Bronchial epithelial cell (primary cell): ENCODE measurements around the gene PADI1. TPM values are rescaled to one million over a fixed set of nuclear protein-coding genes. Genes with fewer than 3 reads are reported as not detected.

Experiments
- DNase-seq: peaks from one replicate; pipeline ENCODE4 v3.0.0-alpha.2; 2010; ENCODE audit warnings: low read depth
- FAIRE-seq: peaks from 2 replicates; lab custom pipeline; 2011; peaks lifted over from hg19 to GRCh38; lab: Jason Lieb, UNC
- H3K27me3 ChIP-seq: 2 replicates; pipeline ENCODE4 v1.5.1; 2011; ENCODE audit warnings: low read length; ENCODE audit not compliant: control insufficient read depth, insufficient read depth
- H3K36me3 ChIP-seq: 2 replicates; pipeline ENCODE4 v1.5.1; 2011; ENCODE audit warnings: low read length; ENCODE audit not compliant: control insufficient read depth, insufficient read depth
- H3K4me3 ChIP-seq: 2 replicates; pipeline ENCODE4 v1.5.1; 2011; ENCODE audit warnings: mild to moderate bottlenecking, low read depth, low read length, control low read depth
- CTCF ChIP-seq: IDR thresholded peaks from 2 replicates; pipeline ENCODE4 v1.5.1; 2011; ENCODE audit warnings: mild to moderate bottlenecking, moderate library complexity, low read length, control low read depth, inconsistent platforms; ENCODE audit not compliant: insufficient read depth, severe bottlenecking
- total RNA-seq: library from RNA; depleted of rRNA; stranded (reverse); fragments of >200 nt; gene quantifications from 2 replicates; pipeline ENCODE4 v1.2.1, GENCODE V29; 2014

The PADI1 gene
- total RNA-seq, 1 donor from 2014 or later = 11.8 TPM

GRCh38 chr1:17274186-17275170, 69.5 kb downstream of the PADI1 start:
- DNase-seq (peak; percentile 30), FAIRE-seq (no peak)
- TF ChIP-seq CTCF = peak; percentile 89
- H3K36me3 ChIP-seq = peaks cover 1% of the 10 kb centered on the region
- H3K27me3 ChIP-seq = no peaks in the 10 kb centered on the region
- no peak overlapping the region for H3K4me3 ChIP-seq

GRCh38 chr1:17276568-17276967, 71.6 kb downstream of the PADI1 start:
- Histone ChIP-seq H3K4me3 (no peak overlapping the region), H3K36me3 (no peaks in the 10 kb centered on the region), H3K27me3 (no peaks in the 10 kb centered on the region)
- FAIRE-seq = no peak
- DNase-seq = peak; percentile 78
- no peak for TF ChIP-seq CTCF

GRCh38 chr1:17277511-17278159, 72.7 kb downstream of the PADI1 start:
- FAIRE-seq (no peak), DNase-seq (no peak)
- TF ChIP-seq CTCF = no peak
- Histone ChIP-seq H3K27me3 (no peaks in the 10 kb centered on the region), H3K36me3 (no peaks in the 10 kb centered on the region), H3K4me3 (no peak overlapping the region)

- DNase-seq (no peak), FAIRE-seq (no peak)
- Histone ChIP-seq H3K27me3 (no peaks in the 10 kb centered on the region), H3K4me3 (no peak overlapping the region), H3K36me3 (no peaks in the 10 kb centered on the region)
- no peak for TF ChIP-seq CTCF
Observed at GRCh38 chr1:17278996-17279830, 74.3 kb downstream of the PADI1 start.

GRCh38 chr1:17280436-17280835, 75.5 kb downstream of the PADI1 start:
- FAIRE-seq = no peak
- H3K27me3 ChIP-seq = no peaks in the 10 kb centered on the region

More at GRCh38 chr1:17280436-17280835, 75.5 kb downstream of the PADI1 start:
- no peak overlapping the region for H3K4me3 ChIP-seq
- no peak for DNase-seq
- TF ChIP-seq CTCF = no peak
- no peaks in the 10 kb centered on the region for H3K36me3 ChIP-seq
